Type B pancreatic cell (in vitro differentiated cells): Measurements from ENCODE around the gene SMCP. TPM values are rescaled to one million over a fixed set of nuclear protein-coding genes. Genes with fewer than 3 reads are reported as not detected.

Source experiments
- DNase-seq: peaks from one replicate; pipeline ENCODE4 v3.0.0; 2021; ENCODE audit warnings: mixed read lengths; ENCODE audit not compliant: unreplicated experiment; ENCODE audit errors: extremely low spot score
- H3K27ac Mint-ChIP-seq: 2 replicates; pipeline ENCODE4 v1.8.0; 2021; ENCODE audit warnings: mild to moderate bottlenecking, mixed read lengths
- H3K27me3 Mint-ChIP-seq: 2 replicates; pipeline ENCODE4 v1.8.0; 2021; ENCODE audit warnings: mixed read lengths
- H3K36me3 Mint-ChIP-seq: 2 replicates; pipeline ENCODE4 v1.8.0; 2021; ENCODE audit warnings: mixed read lengths
- H3K4me1 Mint-ChIP-seq: one replicate; pipeline ENCODE4 v1.8.0; 2021; ENCODE audit warnings: mixed read lengths; ENCODE audit not compliant: unreplicated experiment
- H3K4me3 Mint-ChIP-seq: 2 replicates; pipeline ENCODE4 v1.8.0; 2021; ENCODE audit warnings: mild to moderate bottlenecking, mixed read lengths
- H3K9me3 Mint-ChIP-seq: 2 replicates; pipeline ENCODE4 v1.8.0; 2021; ENCODE audit warnings: mixed read lengths
- CTCF ChIP-seq: fragments of 200-600 bp; sonication (generic); conservative IDR thresholded peaks from 2 replicates; pipeline ENCODE4 v1.5.0; 2021; ENCODE audit warnings: antibody characterized with exemption, mild to moderate bottlenecking
- total RNA-seq: library from RNA; stranded (reverse); gene quantifications from 2 replicates; pipeline ENCODE4 v1.2.1, GENCODE V29; 2021; ENCODE audit warnings: low replicate concordance

SMCP gene
- total RNA-seq, 1 donor from 2014 or later = not detected

- no peak for DNase-seq
- H3K4me3 Mint-ChIP-seq = no peak overlapping the region
- no peaks in the 10 kb centered on the region for H3K4me1 Mint-ChIP-seq
- TF ChIP-seq CTCF = peak; percentile 47
- H3K27me3 Mint-ChIP-seq = no peaks in the 10 kb centered on the region
- H3K36me3 Mint-ChIP-seq = no peaks in the 10 kb centered on the region
- no peaks in the 10 kb centered on the region for H3K9me3 Mint-ChIP-seq
- no peak overlapping the region for H3K27ac Mint-ChIP-seq
Observed at GRCh38 chr1:152870831-152871730, 7.0 kb upstream of the SMCP start.

GRCh38 chr1:152871731-152872126 is 6.4 kb upstream of the SMCP start:
- Mint-ChIP-seq H3K4me1 (no peaks in the 10 kb centered on the region), H3K36me3 (no peaks in the 10 kb centered on the region), H3K27ac (no peak overlapping the region), H3K9me3 (no peaks in the 10 kb centered on the region), H3K27me3 (no peaks in the 10 kb centered on the region), H3K4me3 (no peak overlapping the region)
- TF ChIP-seq CTCF = no peak
- no peak for DNase-seq

GRCh38 chr1:152873495-152873894 is 4.6 kb upstream of the SMCP start:
- H3K27me3 Mint-ChIP-seq = no peaks in the 10 kb centered on the region
- no peak overlapping the region for H3K4me3 Mint-ChIP-seq
- H3K4me1 Mint-ChIP-seq = no peaks in the 10 kb centered on the region
- no peaks in the 10 kb centered on the region for H3K9me3 Mint-ChIP-seq
- no peaks in the 10 kb centered on the region for H3K36me3 Mint-ChIP-seq
- no peak for DNase-seq
- no peak overlapping the region for H3K27ac Mint-ChIP-seq
- TF ChIP-seq CTCF = no peak

- H3K9me3 Mint-ChIP-seq = no peaks in the 10 kb centered on the region
- no peaks in the 10 kb centered on the region for H3K36me3 Mint-ChIP-seq
- no peak for DNase-seq
- no peak overlapping the region for H3K27ac Mint-ChIP-seq
- TF ChIP-seq CTCF = no peak
- no peak overlapping the region for H3K4me3 Mint-ChIP-seq
- H3K27me3 Mint-ChIP-seq = no peaks in the 10 kb centered on the region
- no peaks in the 10 kb centered on the region for H3K4me1 Mint-ChIP-seq
Observed at GRCh38 chr1:152876827-152877226, 1.3 kb upstream of the SMCP start.

- Mint-ChIP-seq H3K9me3 (no peaks in the 10 kb centered on the region), H3K36me3 (no peaks in the 10 kb centered on the region), H3K4me3 (no peak overlapping the region), H3K4me1 (no peaks in the 10 kb centered on the region), H3K27ac (no peak overlapping the region), H3K27me3 (no peaks in the 10 kb centered on the region)
- DNase-seq = no peak
- no peak for TF ChIP-seq CTCF
Observed at GRCh38 chr1:152879559-152880198, 1.6 kb downstream of the SMCP start.
